K562 (cell line): ENCODE measurements around the gene TMEM114. TPM values are rescaled to one million over a fixed set of nuclear protein-coding genes. Genes with fewer than 3 reads are reported as not detected.

Experiments used
- ASH1L ChIP-seq: fragments of 450-650 bp; IDR thresholded peaks from 2 replicates; pipeline ENCODE4 v1.6.1; 2018; ENCODE audit warnings: borderline replicate concordance, mild to moderate bottlenecking, low read depth; ENCODE audit not compliant: partially characterized antibody
- FOS ChIP-seq: IDR thresholded peaks from 3 replicates; pipeline ENCODE4 v1.6.1; 2011; ENCODE audit not compliant: insufficient read length; ENCODE audit errors: extremely low read depth
- HDAC2 ChIP-seq: fragments of 450-650 bp; IDR thresholded peaks from 2 replicates; pipeline ENCODE4 v1.6.1; 2016; ENCODE audit warnings: mild to moderate bottlenecking
- HMG20A ChIP-seq: fragments of 450-650 bp; formaldehyde crosslinking; conservative IDR thresholded peaks from 2 replicates; pipeline ENCODE4 v1.4.0; 2020; ENCODE audit warnings: mild to moderate bottlenecking, mixed read lengths
- NFXL1 ChIP-seq: fragments of 450-650 bp; formaldehyde crosslinking; IDR thresholded peaks from 2 replicates; pipeline ENCODE4 v1.4.0; 2021; ENCODE audit warnings: mild to moderate bottlenecking
- NUFIP1 ChIP-seq: fragments of 450-650 bp; IDR thresholded peaks from 2 replicates; pipeline ENCODE4 v1.6.1; 2018; ENCODE audit not compliant: partially characterized antibody
- SREBF2 ChIP-seq: sonication (generic); formaldehyde crosslinking; IDR thresholded peaks from 2 replicates; pipeline ENCODE4 v1.4.0; 2020; ENCODE audit warnings: mild to moderate bottlenecking, missing genetic modification reagents
- UBTF ChIP-seq, 2 experiments: IDR thresholded peaks; 2 replicates each; pipeline ENCODE4 v1.6.1; 2012; ENCODE audit warnings: improper control_type of control experiment in 2 of 2, low read depth in 2 of 2, low read length in 2 of 2, borderline replicate concordance in 1 of 2
- ZNF384 ChIP-seq: IDR thresholded peaks from 2 replicates; pipeline ENCODE4 v1.6.1; 2012; ENCODE audit warnings: low read depth, low read length, improper control_type of control experiment
- ZNF518B ChIP-seq: fragments of 250-450 bp; sonication (Bioruptor Pico); IDR thresholded peaks from 2 replicates; pipeline ENCODE4 v1.5.0; 2021; ENCODE audit warnings: mild to moderate bottlenecking, moderate library complexity
- ZNF79 ChIP-seq: fragments of 250-450 bp; sonication (Bioruptor Pico); IDR thresholded peaks from 2 replicates; pipeline ENCODE4 v1.4.0; 2020; ENCODE audit warnings: low read depth, mild to moderate bottlenecking, moderate library complexity
- polyA plus RNA-seq, 8 experiments: library from polyadenylated mRNA; depleted of rRNA in 4 of 8; stranded (reverse) in 5 of 8; unstranded in 3 of 8; fragments of >200 nt; fragmentation: Nextera tagmentation in 2 of 8; fragmentation: Illumina TruSeq in 1 of 8; extraction: Ambion mirVana in 2 of 8; extraction: Trizol in 1 of 8; gene quantifications; 2 replicates each; pipeline versions ENCODE4 v1.2.1 to v1.2.3, GENCODE V29; 2011 to 2014; ENCODE audit warnings: inconsistent platforms in 1 of 8, missing spikeins in 1 of 8
- total RNA-seq, 7 experiments: library from RNA; depleted of rRNA in 6 of 7; stranded (reverse); fragments of >200 nt in 6 of 7; fragmentation: Illumina TruSeq in 2 of 7; extraction: Trizol in 2 of 7; gene quantifications; 2 replicates each; pipeline versions ENCODE4 v1.2.1 to v1.2.3, GENCODE V29; 2011 to 2021; ENCODE audit warnings: low replicate concordance in 1 of 7
- TF ChIP-seq, protein P1 (sequence below), 3 experiments: fragments of 200-800 bp in 1 of 3; fragments of 250-450 bp in 1 of 3; fragments of 450-650 bp in 1 of 3; sonication (Bioruptor Pico) in 1 of 3; sonication (Bioruptor generic) in 1 of 3; formaldehyde crosslinking in 1 of 3; IDR thresholded peaks; 2 replicates each; pipeline versions ENCODE4 v1.6.1 to v1.8.0; 2016 to 2022; ENCODE audit warnings: mild to moderate bottlenecking in 2 of 3, missing genetic modification characterization in 2 of 3, missing compliant biosample characterization in 1 of 3, moderate library complexity in 1 of 3
- TF ChIP-seq, protein P2 (sequence below): IDR thresholded peaks from 2 replicates; pipeline ENCODE4 v1.6.1; 2012; ENCODE audit warnings: low read depth, low read length, improper control_type of control experiment, borderline replicate concordance
- TF ChIP-seq, protein P3 (sequence below): IDR thresholded peaks from 2 replicates; pipeline ENCODE4 v1.6.1; 2011; ENCODE audit not compliant: insufficient read length; ENCODE audit errors: extremely low read depth

Gene TMEM114
- total and polyA plus RNA-seq, 9 of the 15 experiments (the other 6 are each of a cell fraction or from before 2014, with no cell fraction given), result not detected

- TF ChIP-seq HMG20A (no peak), NFXL1 (no peak), NUFIP1 (no peak), ZNF384 (peak; percentile 83), UBTF (IDR thresholded peaks at IDR 0.05; ENCODE audit: borderline replicate concordance in 1 of 2, low read depth in 2 of 2, low read length in 2 of 2) (no peak), ASH1L (no peak), SREBF2 (CRISPR knock-in tag) (no peak), ZNF518B (no peak), FOS (no peak), ZNF79 (CRISPR knock-in tag) (no peak), HDAC2 (peak; percentile 93)
- TF ChIP-seq, protein P1, sequence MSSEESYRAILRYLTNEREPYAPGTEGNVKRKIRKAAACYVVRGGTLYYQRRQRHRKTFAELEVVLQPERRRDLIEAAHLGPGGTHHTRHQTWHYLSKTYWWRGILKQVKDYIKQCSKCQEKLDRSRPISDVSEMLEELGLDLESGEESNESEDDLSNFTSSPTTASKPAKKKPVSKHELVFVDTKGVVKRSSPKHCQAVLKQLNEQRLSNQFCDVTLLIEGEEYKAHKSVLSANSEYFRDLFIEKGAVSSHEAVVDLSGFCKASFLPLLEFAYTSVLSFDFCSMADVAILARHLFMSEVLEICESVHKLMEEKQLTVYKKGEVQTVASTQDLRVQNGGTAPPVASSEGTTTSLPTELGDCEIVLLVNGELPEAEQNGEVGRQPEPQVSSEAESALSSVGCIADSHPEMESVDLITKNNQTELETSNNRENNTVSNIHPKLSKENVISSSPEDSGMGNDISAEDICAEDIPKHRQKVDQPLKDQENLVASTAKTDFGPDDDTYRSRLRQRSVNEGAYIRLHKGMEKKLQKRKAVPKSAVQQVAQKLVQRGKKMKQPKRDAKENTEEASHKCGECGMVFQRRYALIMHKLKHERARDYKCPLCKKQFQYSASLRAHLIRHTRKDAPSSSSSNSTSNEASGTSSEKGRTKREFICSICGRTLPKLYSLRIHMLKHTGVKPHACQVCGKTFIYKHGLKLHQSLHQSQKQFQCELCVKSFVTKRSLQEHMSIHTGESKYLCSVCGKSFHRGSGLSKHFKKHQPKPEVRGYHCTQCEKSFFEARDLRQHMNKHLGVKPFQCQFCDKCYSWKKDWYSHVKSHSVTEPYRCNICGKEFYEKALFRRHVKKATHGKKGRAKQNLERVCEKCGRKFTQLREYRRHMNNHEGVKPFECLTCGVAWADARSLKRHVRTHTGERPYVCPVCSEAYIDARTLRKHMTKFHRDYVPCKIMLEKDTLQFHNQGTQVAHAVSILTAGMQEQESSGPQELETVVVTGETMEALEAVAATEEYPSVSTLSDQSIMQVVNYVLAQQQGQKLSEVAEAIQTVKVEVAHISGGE (CRISPR knock-in tag; IDR thresholded peaks at IDR 0.05), result peak in 1 of 3 experiments; percentile 74; a peak in 2 of 6 replicates
- TF ChIP-seq, protein P2, sequence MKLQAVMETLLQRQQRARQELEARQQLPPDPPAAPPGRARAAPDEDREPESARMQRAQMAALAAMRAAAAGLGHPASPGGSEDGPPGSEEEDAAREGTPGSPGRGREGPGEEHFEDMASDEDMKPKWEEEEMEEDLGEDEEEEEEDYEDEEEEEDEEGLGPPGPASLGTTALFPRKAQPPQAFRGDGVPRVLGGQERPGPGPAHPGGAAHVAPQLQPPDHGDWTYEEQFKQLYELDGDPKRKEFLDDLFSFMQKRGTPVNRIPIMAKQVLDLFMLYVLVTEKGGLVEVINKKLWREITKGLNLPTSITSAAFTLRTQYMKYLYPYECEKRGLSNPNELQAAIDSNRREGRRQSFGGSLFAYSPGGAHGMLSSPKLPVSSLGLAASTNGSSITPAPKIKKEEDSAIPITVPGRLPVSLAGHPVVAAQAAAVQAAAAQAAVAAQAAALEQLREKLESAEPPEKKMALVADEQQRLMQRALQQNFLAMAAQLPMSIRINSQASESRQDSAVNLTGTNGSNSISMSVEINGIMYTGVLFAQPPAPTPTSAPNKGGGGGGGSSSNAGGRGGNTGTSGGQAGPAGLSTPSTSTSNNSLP, result 0 out of 2 replicates have a peak, but pooled peaks have one; percentile 49
- TF ChIP-seq, protein P3, sequence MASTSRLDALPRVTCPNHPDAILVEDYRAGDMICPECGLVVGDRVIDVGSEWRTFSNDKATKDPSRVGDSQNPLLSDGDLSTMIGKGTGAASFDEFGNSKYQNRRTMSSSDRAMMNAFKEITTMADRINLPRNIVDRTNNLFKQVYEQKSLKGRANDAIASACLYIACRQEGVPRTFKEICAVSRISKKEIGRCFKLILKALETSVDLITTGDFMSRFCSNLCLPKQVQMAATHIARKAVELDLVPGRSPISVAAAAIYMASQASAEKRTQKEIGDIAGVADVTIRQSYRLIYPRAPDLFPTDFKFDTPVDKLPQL, result no peak
These were observed 3.9 kb upstream of the TMEM114 start (continued) for GRCh38 chr16:8594149-8594666.
